Thymus (tissue), 11 donors: ENCODE measurements around the gene FAM120B. TPM values are rescaled to one million over a fixed set of nuclear protein-coding genes. Genes with fewer than 3 reads are reported as not detected.
"Not testable (repeated sequence)": the region's sequence is repeated elsewhere in the genome, so short reads cannot be mapped to it uniquely, and the experiment has no call there.

Experiments
- DNase-seq, 9 donors: peaks; one replicate each; pipeline ENCODE4 v3.0.0-alpha.2; 2013; ENCODE audit warnings: low spot score in 9 of 9, low read depth in 6 of 9, missing footprints in 1 of 9
- H3K27ac ChIP-seq, 2 donors: one replicate each; pipeline ENCODE4 v1.5.1; 2013; ENCODE audit warnings: control low read depth in 1 of 2, low read depth in 1 of 2, low read length in 1 of 2, mild to moderate bottlenecking in 1 of 2, moderate library complexity in 1 of 2
- H3K27me3 ChIP-seq, 2 donors: one replicate each; pipeline ENCODE4 v1.5.1; 2013; ENCODE audit warnings: low read length in 1 of 2; ENCODE audit not compliant: control insufficient read depth in 2 of 2, insufficient read depth in 1 of 2
- H3K36me3 ChIP-seq, 2 donors: one replicate each; pipeline ENCODE4 v1.5.1; 2013; ENCODE audit warnings: low read length in 1 of 2, mild to moderate bottlenecking in 1 of 2, moderate library complexity in 1 of 2; ENCODE audit not compliant: control insufficient read depth in 2 of 2, insufficient read depth in 2 of 2
- H3K4me1 ChIP-seq, 2 donors: one replicate each; pipeline ENCODE4 v1.5.1; 2013; ENCODE audit warnings: low read length in 2 of 2; ENCODE audit not compliant: control insufficient read depth in 2 of 2, insufficient read depth in 2 of 2
- H3K4me3 ChIP-seq, 2 donors: one replicate each; pipeline ENCODE4 v1.5.1; 2013; ENCODE audit warnings: low read length in 2 of 2, control low read depth in 1 of 2, mild to moderate bottlenecking in 1 of 2
- H3K9me3 ChIP-seq, 2 donors: one replicate each; pipeline ENCODE4 v1.5.1; 2013; ENCODE audit warnings: low read length in 1 of 2, mild to moderate bottlenecking in 1 of 2; ENCODE audit not compliant: control insufficient read depth in 2 of 2, insufficient read depth in 1 of 2
- WGBS: extraction: QIAGEN DNeasy Blood & Tissue Kit; methylation state at CpG from one replicate; pipeline ENCODE4 v1.1.7; 2013; 5-methylcytosine and 5-hydroxymethylcytosine counted together
- polyA plus RNA-seq: library from polyadenylated mRNA; stranded (reverse); fragments of 200-250 nt; gene quantifications from one replicate; pipeline ENCODE4 v1.2.3, GENCODE V29; 2013
- total RNA-seq: library from RNA; stranded (reverse); fragments of 120-200 nt; gene quantifications from one replicate; pipeline ENCODE4 v1.2.4, GENCODE V29; 2013
- donor health status: healthy.

Gene FAM120B
- total and polyA plus RNA-seq, 2 donors = 12.1 to 13.6 TPM

DNA sequence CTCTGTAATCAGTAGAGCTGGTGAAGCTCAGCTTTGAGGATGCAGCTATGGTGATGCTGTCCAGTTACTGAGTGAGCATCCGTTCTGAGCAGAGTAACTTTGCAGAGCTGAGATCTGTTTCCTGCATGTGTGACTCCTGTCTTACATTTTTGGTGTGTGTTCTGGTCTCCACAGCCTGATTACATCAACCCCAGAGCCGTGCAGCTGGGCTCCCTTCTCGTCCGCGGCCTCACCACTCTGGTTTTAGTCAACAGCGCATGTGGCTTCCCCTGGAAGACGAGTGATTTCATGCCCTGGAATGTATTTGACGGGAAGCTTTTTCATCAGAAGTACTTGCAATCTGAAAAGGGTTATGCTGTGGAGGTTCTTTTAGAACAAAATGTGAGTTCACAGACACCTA, 81.6 kb downstream of the FAM120B start:
- H3K4me1 ChIP-seq = peaks cover 0 to 4% of the 10 kb centered on the region in 2 donors
- no peak for DNase-seq
- peaks cover 14 to 18% of the 10 kb centered on the region in 2 donors for H3K36me3 ChIP-seq
- H3K27me3 ChIP-seq = no peaks in the 10 kb centered on the region
- no peak overlapping the region for H3K27ac ChIP-seq
- H3K4me3 ChIP-seq = no peak overlapping the region
- no peaks in the 10 kb centered on the region for H3K9me3 ChIP-seq
- WGBS = 91% methylated on average over 8 of the region's 8 CpGs

DNA sequence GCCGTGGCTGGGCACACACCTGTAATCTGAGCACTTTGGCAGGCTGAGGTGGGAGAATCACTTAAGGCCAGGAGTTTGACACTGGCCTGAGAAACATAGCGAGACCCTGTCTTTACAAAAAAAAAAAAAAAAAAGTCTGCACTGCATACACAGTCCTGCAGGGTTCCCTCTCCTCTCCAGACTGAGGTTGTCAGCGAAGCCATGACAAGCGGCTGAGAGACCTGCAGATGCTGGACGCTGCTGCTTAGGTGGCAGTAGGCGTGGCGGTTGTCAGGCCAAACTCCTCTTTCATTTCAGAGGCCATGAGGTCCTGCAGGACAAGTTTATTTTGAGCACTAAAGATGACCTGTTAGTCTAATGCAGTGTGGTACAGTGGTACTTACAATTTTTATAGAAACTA, 86.5 kb downstream of the FAM120B start:
- 98% methylated on average over 7 of the region's 7 CpGs for WGBS
- Histone ChIP-seq H3K4me3 (no peak overlapping the region), H3K9me3 (peaks cover 1 to 4% of the 10 kb centered on the region in 2 donors), H3K4me1 (peaks cover 0 to 4% of the 10 kb centered on the region in 2 donors), H3K27me3 (no peaks in the 10 kb centered on the region), H3K27ac (no peak overlapping the region), H3K36me3 (peaks cover 55% of the 10 kb centered on the region in 2 donors)
- DNase-seq = no peak

DNA sequence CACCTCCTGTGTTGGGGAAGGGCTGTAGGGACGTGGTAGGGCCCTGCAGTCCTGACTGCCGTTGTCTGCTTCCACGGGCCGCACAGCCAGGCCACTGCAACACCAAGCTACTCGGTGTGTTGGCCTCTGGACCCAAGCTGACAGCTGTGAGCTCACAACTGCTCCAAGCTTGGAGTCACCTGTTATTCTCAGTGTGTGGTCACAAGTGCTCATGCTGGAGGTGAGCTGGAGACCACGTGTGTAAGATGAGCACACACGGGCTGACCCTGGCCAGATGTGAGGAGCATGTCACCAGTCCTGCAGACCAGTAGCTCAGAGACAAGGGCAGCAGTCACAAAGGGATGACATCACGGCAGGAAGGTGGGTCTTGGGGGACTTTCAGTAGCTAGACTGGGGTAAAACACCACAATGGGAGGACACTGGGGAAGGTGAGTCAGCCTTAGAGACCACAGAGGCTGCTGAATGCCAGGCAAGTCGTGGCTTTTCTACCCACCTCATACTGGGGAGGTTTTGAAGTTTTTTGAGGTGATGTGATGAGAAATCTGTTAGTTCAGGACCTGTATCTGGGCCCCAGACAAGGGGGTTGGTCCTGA, 87.3 kb downstream of the FAM120B start:
- no peak for DNase-seq
- no peak overlapping the region for H3K4me3 ChIP-seq
- H3K9me3 ChIP-seq = peaks cover 1 to 4% of the 10 kb centered on the region in 2 donors
- H3K4me1 ChIP-seq = peaks cover 0 to 4% of the 10 kb centered on the region in 2 donors
- no peaks in the 10 kb centered on the region for H3K27me3 ChIP-seq
- H3K36me3 ChIP-seq = peaks cover 55 to 56% of the 10 kb centered on the region in 2 donors
- H3K27ac ChIP-seq = no peak overlapping the region
- WGBS = 97% methylated on average over 9 of the region's 9 CpGs

DNA sequence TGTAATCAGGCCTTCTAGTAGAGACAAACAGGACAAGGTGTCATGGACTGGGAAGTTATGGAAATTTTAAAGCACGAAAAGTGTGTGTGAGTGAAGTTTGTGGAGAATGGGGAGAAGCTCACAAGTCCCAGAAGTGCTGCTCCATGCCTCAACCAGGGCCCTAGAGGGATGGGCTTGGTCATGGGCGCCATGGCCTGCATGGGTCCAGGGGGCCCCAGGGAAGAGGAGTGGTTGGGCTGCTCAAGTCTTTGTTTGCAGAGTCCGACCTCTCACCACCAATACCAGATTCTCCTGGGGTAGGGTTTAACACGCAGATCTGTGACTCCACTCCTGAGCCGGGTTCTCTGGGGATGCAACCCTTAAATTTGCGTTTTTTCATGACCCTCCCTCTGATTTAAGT, 88.4 kb downstream of the FAM120B start:
- no peak for DNase-seq
- no peak overlapping the region for H3K4me3 ChIP-seq
- peaks cover 0 to 4% of the 10 kb centered on the region in 2 donors for H3K4me1 ChIP-seq
- over 99% methylated on average over 6 of the region's 6 CpGs for WGBS
- H3K27ac ChIP-seq = no peak overlapping the region
- peaks cover 1 to 4% of the 10 kb centered on the region in 2 donors for H3K9me3 ChIP-seq
- H3K36me3 ChIP-seq = peaks cover 50 to 53% of the 10 kb centered on the region in 2 donors
- H3K27me3 ChIP-seq = no peaks in the 10 kb centered on the region

DNA sequence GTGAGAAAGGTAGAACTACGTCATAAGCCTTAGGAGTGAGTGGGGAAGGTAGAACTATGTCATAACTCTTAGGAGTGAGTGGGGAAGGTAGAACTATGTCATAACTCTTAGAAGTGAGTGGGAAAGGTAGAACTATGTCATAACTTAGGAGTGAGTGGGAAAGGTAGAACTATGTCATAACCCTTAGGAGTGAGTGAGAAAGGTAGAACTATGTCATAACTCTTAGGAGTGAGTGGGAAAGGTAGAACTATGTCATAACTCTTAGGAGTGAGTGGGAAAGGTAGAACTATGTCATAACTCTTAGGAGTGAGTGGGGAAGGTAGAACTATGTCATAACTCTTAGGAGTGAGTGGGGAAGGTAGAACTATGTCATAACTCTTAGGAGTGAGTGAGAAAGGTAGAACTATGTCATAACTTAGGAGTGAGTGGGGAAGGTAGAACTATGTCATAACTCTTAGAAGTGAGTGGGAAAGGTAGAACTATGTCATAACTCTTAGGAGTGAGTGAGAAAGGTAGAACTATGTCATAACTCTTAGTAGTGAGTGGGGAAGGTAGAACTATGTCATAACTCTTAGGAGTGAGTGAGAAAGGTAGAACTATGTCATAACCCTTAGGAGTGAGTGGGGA, 92.3 kb downstream of the FAM120B start:
- not testable (repeated sequence) for H3K27ac ChIP-seq, H3K4me3 ChIP-seq, DNase-seq, H3K4me1 ChIP-seq, H3K9me3 ChIP-seq, H3K27me3 ChIP-seq
- peaks cover 52 to 69% of the 10 kb centered on the region in 2 donors for H3K36me3 ChIP-seq
- 94% methylated on average over 1 of the region's 1 CpG for WGBS

DNA sequence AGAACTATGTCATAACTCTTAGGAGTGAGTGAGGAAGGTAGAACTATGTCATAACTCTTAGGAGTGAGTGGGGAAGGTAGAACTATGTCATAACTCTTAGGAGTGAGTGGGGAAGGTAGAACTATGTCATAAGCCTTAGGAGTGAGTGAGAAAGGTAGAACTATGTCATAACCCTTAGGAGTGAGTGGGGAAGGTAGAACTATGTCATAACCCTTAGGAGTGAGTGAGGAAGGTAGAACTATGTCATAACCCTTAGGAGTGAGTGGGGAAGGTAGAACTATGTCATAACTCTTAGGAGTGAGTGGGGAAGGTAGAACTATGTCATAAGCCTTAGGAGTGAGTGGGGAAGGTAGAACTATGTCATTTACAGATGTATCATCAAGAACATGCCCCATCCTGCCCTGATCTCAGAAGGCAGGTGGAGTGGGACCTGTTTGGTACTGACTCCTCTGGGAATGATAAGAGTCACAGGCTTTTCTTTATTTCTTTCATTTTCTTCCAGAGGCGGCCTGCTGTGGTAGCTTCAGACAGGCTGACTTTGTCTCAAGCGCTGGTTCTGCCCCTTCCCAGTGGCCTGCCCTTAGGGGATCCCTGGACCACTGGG, 93.5 kb downstream of the FAM120B start:
- H3K9me3 ChIP-seq, H3K4me3 ChIP-seq, DNase-seq, H3K27ac ChIP-seq, H3K27me3 ChIP-seq, H3K4me1 ChIP-seq: not testable (repeated sequence)
- 49% methylated on average over 2 of the region's 2 CpGs for WGBS
- peaks cover 51 to 61% of the 10 kb centered on the region in 2 donors for H3K36me3 ChIP-seq

DNA sequence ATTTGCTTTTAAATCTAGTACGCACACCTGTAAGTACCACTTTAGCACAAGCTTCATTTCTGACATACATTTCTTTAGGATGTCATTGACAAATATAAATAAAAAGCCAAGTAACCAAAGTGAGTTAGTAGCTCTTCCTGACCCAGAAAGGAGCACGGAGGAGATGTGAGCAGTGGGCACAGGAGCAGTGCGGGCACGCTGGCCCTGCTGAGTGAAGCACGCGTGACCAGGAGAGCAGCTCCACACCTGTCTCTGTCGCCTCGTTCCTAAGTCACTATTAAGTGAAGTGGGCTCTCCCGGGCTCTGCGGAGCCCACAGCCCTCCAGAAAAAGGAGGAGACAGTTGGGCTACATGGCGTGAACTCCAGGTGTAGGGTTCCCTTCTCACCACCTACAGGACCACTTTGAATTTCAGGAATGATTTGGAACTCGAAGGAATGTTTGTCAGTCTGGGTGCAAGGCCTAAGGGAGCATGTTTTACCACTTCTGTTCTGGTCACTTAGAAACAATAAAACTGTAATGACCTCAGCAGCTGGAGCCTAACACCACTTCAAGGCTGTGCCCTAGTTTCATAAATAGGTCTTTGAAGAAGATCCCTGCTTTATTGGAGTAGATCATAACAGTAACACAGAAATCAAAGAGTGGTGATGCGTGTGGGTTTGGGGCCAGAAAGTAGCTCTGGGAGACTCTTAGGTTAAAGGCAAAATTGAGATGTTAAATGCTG, 95.9 kb downstream of the FAM120B start:
- 95% methylated on average over 13 of the region's 13 CpGs for WGBS
- no peak overlapping the region for H3K27ac ChIP-seq
- peaks cover 39 to 52% of the 10 kb centered on the region in 2 donors for H3K36me3 ChIP-seq
- no peak for DNase-seq
- no peaks in the 10 kb centered on the region for H3K27me3 ChIP-seq
- no peaks in the 10 kb centered on the region for H3K9me3 ChIP-seq
- no peak overlapping the region for H3K4me3 ChIP-seq
- no peaks in the 10 kb centered on the region for H3K4me1 ChIP-seq

DNA sequence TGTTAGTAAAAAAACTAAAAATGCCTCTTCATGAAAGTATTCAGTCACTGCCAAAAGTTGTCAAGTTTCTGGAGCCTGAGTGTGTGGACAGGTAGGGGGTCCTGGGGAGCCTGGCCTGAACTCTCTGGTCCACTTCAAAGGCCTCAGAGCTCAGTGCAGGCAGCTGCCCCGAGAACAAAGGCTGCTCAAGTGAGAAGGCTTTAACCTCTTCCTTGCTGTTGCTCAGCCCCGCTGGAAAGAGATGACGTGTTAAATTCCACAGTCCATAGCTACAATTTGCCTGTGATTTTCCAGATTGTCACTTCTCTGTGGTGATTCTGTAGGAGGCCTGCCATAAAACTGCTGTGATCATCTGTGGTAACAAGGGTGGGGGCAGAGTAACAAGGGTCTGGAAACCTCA, 96.9 kb downstream of the FAM120B start:
- no peaks in the 10 kb centered on the region for H3K27me3 ChIP-seq
- no peaks in the 10 kb centered on the region for H3K4me1 ChIP-seq
- no peak overlapping the region for H3K27ac ChIP-seq
- 97% methylated on average over 3 of the region's 3 CpGs for WGBS
- H3K9me3 ChIP-seq = no peaks in the 10 kb centered on the region
- DNase-seq = no peak
- H3K4me3 ChIP-seq = no peak overlapping the region
- peaks cover 36 to 46% of the 10 kb centered on the region in 2 donors for H3K36me3 ChIP-seq

DNA sequence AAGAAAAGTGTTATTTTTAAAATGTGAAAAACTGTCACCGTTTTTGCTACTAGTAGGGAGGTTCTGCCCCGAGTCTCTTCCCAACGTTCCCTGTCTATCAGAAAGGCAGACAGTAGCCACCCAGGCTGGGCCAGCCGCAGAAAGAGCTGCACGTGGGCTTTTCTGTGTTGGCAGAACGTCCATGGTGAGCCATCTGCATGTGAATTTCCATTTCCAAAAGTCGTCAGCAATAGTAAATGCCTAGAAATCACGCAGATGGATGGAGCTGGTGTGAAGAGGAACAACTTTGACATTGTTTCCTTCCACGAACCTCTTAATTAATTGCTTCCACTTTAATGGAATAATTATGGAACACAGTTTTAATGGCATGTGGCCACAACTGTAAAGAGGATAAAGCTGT, 97.5 kb downstream of the FAM120B start:
- H3K36me3 ChIP-seq = peaks cover 36 to 42% of the 10 kb centered on the region in 2 donors
- no peak overlapping the region for H3K27ac ChIP-seq
- H3K4me1 ChIP-seq = no peaks in the 10 kb centered on the region
- whole genome bisulfite sequencing = 93% methylated on average over 9 of the region's 9 CpGs
- no peaks in the 10 kb centered on the region for H3K27me3 ChIP-seq
- no peak overlapping the region for H3K4me3 ChIP-seq
- no peak for DNase-seq
- H3K9me3 ChIP-seq = no peaks in the 10 kb centered on the region
